Spleen (tissue), 11 donors: Measurements from ENCODE around the gene VAC14. TPM values are rescaled to one million over a fixed set of nuclear protein-coding genes. Genes with fewer than 3 reads are reported as not detected.

Experiments
- DNase-seq: peaks from one replicate; pipeline ENCODE4 v3.0.0-alpha.2; 2020
- H3K27ac ChIP-seq, 8 donors: fragments of 200-600 bp; sonication (generic) in 7 of 8; 1 replicate in 4 of 8; 2 replicates in 4 of 8; pipeline versions ENCODE4 v1.5.0 to v1.8.0; 2016 to 2021; ENCODE audit warnings: inconsistent platforms in 4 of 8, mild to moderate bottlenecking in 4 of 8, moderate library complexity in 1 of 8
- H3K27me3 ChIP-seq, 7 donors: fragments of 200-600 bp; sonication (generic) in 6 of 7; replicated peaks in 1 of 7; 1 replicate in 4 of 7; 2 replicates in 3 of 7; pipeline versions ENCODE4 v1.5.0 to v1.8.0; 2016 to 2021; ENCODE audit warnings: inconsistent platforms in 3 of 7, mild to moderate bottlenecking in 1 of 7
- H3K36me3 ChIP-seq, 6 donors: fragments of 200-600 bp; sonication (generic) in 5 of 6; 1 replicate in 4 of 6; 2 replicates in 2 of 6; pipeline versions ENCODE4 v1.5.0 to v1.8.0; 2016 to 2021; ENCODE audit warnings: inconsistent platforms in 2 of 6
- H3K4me1 ChIP-seq, 6 donors: fragments of 200-600 bp; sonication (generic) in 5 of 6; 1 replicate in 3 of 6; 2 replicates in 3 of 6; pipeline versions ENCODE4 v1.5.0 to v1.8.0; 2016 to 2021; ENCODE audit warnings: inconsistent platforms in 3 of 6
- H3K4me3 ChIP-seq, 8 donors: fragments of 200-600 bp; sonication (generic) in 7 of 8; 1 replicate in 4 of 8; 2 replicates in 4 of 8; pipeline versions ENCODE4 v1.5.0 to v1.8.0; 2016 to 2021; ENCODE audit warnings: inconsistent platforms in 4 of 8, mild to moderate bottlenecking in 4 of 8, moderate library complexity in 2 of 8
- H3K9me3 ChIP-seq, 8 donors: fragments of 200-600 bp; sonication (generic) in 7 of 8; 1 replicate in 4 of 8; 2 replicates in 4 of 8; pipeline versions ENCODE4 v1.5.0 to v1.8.0; 2016 to 2021; ENCODE audit warnings: inconsistent platforms in 4 of 8
- POLR2A ChIP-seq, 3 donors: fragments of 450-650 bp; IDR thresholded peaks; one replicate each; pipeline ENCODE4 v1.5.1; 2017; ENCODE audit warnings: antibody characterized with exemption in 3 of 3, mild to moderate bottlenecking in 1 of 3
- POLR2AphosphoS5 ChIP-seq, 3 donors: sonication (generic); formaldehyde crosslinking; IDR thresholded peaks; one replicate each; pipeline ENCODE4 v1.5.1; 2017; ENCODE audit warnings: antibody characterized with exemption in 3 of 3
- WGBS, 5 donors: extraction: QIAGEN DNeasy Blood & Tissue Kit in 3 of 5; methylation state at CpG; one replicate each; pipeline versions ENCODE4 v1.1.5 to v1.1.7; 2013 to 2018; 5-methylcytosine and 5-hydroxymethylcytosine counted together
- intact Hi-C: fragments of 100-400 bp; cut with DNase I; formaldehyde crosslinking; loops from one replicate; pipeline ENCODE4 v1.15.0; 2023; ENCODE audit warnings: low total_unique reads
- polyA plus RNA-seq, 3 donors: library from polyadenylated mRNA; stranded (reverse); fragments of 200-250 nt; gene quantifications; one replicate each; pipeline ENCODE4 v1.2.1, GENCODE V29; 2013
- total RNA-seq, 7 donors: library from RNA; depleted of rRNA in 3 of 7; stranded (reverse); fragments of >200 nt in 3 of 7; fragmentation: NEBNext Ultra II Directional in 4 of 7; extraction: Animal tissue kit (Norgen Biotek cat#: 25700) in 4 of 7; gene quantifications; one replicate each; pipeline versions ENCODE4 v1.1.0 to v1.2.1, GENCODE V29; 2016 to 2021
- TF ChIP-seq, protein P1 (sequence below), 11 experiments: fragments of 200-600 bp in 7 of 11; fragments of 450-650 bp in 4 of 11; sonication (generic) in 4 of 11; IDR thresholded peaks in 8 of 11; conservative IDR thresholded peaks in 3 of 11; 1 replicate in 7 of 11; 2 replicates in 4 of 11; pipeline versions ENCODE4 v1.4.0 to v1.8.0; 2016 to 2021; ENCODE audit warnings: antibody characterized with exemption in 11 of 11, inconsistent platforms in 4 of 11, mild to moderate bottlenecking in 1 of 11
- donor health status: healthy with polysubstance abuse.
- donor health status: DM: no; HTN: no; CAD: no; lungs with moderate emphysema.
- donor health status: DM: no; HTN: no; CAD: no.
- donor health status: Bipolar disorder and iron deficiency.
- donor health status: healthy.
- donor health status: DM: no; HTN: no; CAD: no.
- donor health status: DM: yes; HTN: yes; CAD: no.

The VAC14 gene
- total and polyA plus RNA-seq, 10 donors, result 29.1 to 70.0 (median 48.1) TPM

DNA sequence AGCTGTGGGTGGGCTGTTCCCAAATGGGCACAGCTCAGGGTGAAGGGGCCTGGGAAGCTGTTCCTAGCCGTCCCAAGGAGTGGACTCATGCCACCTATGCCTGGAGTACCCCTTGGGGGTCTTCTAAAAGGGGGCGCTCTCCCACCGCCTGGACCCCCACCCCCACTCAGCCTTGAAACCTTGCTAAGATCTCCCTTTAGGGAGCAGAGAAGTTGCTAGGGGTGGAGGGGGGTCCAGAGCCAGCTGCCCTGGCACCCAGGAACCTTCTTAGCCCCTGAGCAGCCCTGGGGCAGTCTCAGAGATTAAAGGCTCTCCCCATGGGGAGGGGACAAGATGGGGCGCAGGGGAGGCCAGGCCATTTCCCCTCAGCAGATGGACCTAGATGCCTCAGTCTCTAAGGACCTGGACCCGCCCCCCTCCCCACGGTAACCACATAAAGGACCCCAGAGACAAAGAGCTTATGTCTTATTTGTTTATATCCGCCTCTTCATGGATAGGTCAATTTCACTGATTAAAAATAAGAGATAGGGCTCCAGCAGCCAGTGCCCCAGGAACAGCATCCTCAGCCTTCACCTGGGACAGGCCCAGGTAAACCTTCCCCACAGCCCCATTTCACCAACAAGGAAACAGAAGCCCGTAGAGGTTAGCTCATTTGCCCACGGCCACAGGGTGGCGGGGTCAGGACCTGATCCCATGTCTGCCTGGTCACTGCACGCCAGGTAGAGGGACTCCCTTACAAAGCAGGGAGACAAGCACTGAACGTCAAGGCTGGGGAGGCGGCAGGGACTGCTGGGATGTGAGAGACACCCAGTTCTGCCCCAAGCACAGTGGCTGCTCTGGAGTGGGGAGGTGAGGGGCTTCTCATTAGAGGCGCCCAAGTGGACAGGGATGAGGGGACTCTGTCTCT is 118.5 kb downstream of the VAC14 start:
- Histone ChIP-seq H3K9me3 (no peaks in the 10 kb centered on the region), H3K27me3 (peaks cover 0 to 43% (median 14%) of the 10 kb centered on the region in 7 donors), H3K4me1 (peaks cover 18 to 95% (median 68%) of the 10 kb centered on the region in 6 donors), H3K4me3 (peak overlapping the region in 5 of 8 donors; percentile 53 to 76 (median 58)), H3K36me3 (peaks cover 0 to 45% (median 15%) of the 10 kb centered on the region in 6 donors), H3K27ac (peak overlapping the region; percentile 60 to 88 (median 84))
- TF ChIP-seq POLR2A (IDR thresholded peaks at IDR 0.05) (no peak), POLR2AphosphoS5 (IDR thresholded peaks at IDR 0.05) (no peak)
- TF ChIP-seq, protein P1, sequence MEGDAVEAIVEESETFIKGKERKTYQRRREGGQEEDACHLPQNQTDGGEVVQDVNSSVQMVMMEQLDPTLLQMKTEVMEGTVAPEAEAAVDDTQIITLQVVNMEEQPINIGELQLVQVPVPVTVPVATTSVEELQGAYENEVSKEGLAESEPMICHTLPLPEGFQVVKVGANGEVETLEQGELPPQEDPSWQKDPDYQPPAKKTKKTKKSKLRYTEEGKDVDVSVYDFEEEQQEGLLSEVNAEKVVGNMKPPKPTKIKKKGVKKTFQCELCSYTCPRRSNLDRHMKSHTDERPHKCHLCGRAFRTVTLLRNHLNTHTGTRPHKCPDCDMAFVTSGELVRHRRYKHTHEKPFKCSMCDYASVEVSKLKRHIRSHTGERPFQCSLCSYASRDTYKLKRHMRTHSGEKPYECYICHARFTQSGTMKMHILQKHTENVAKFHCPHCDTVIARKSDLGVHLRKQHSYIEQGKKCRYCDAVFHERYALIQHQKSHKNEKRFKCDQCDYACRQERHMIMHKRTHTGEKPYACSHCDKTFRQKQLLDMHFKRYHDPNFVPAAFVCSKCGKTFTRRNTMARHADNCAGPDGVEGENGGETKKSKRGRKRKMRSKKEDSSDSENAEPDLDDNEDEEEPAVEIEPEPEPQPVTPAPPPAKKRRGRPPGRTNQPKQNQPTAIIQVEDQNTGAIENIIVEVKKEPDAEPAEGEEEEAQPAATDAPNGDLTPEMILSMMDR (IDR thresholded peaks at IDR 0.05 in 8 of 11, conservative IDR thresholded peaks at IDR 0.05 in 3 of 11), result no peak
- DNase-seq, result peak; percentile 67
- intact Hi-C loops, result loop anchor here (5.0 kb wide), 1 partner anchor 90 kb away; no protein-coding TSS in a partner anchor
- 66 to 81% (median 73%) methylated on average over 12 to 14 of the region's 14 CpGs for WGBS, 5 donors

DNA sequence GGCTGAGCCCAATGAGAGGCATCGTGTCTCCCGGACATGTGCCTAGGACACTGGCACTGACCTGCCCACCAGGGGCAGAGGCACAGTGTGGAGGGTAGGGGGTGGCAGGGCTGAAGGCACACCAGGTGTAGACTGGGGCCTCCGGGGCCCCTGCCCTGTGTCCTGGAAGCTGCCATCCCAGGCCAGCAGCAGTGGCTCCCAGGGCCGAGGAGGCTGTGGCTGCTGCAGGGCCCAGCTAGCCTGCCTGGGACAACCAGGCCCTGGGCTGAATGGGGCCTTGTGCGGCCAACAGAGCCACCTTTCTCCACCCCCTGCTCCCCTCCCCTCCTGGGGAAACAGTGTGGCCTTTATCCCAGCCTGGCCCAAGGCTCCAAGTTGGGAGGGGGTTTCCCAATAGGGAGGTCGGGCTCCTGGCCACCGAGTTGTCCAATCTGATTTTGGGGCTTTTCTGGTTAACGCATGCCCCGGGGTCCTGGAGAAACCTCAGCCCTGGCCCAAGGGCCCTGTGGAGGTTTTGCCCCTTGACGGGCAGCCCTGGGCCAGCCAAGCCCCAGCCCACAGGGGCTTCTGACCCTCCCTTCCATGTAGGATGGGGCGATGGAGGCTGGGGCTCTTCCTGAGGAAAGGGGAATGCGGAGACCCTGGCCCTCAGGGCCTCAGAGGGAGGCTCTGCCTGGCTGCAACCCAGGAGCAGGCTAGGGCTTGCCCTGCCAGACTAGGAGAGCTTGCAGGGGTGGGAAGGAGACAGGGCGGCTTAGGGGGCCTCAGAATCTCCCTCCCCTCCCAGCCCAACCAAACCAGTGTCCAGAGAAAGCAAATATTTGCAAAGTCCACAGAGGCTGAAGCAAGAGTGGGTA is 119.3 kb downstream of the VAC14 start:
- intact Hi-C loops, result loop anchor here (5.0 kb wide), 1 partner anchor 91 kb away; no protein-coding TSS in a partner anchor
- peak overlapping the region; percentile 60 to 88 (median 84) for H3K27ac ChIP-seq
- H3K9me3 ChIP-seq, result no peaks in the 10 kb centered on the region
- peak overlapping the region in 2 of 8 donors; percentile 71 to 76 for H3K4me3 ChIP-seq
- peaks cover 0 to 54% (median 19%) of the 10 kb centered on the region in 6 donors for H3K36me3 ChIP-seq
- TF ChIP-seq, protein P1 (IDR thresholded peaks at IDR 0.05 in 8 of 11, conservative IDR thresholded peaks at IDR 0.05 in 3 of 11), result no peak
- peak in 1 of 3 donors; percentile 63 for TF ChIP-seq POLR2AphosphoS5 (IDR thresholded peaks at IDR 0.05)
- WGBS, 5 donors, result 46 to 72% (median 65%) methylated on average over 7 to 13 of the region's 13 CpGs
- peaks cover 18 to 86% (median 60%) of the 10 kb centered on the region in 6 donors for H3K4me1 ChIP-seq
- H3K27me3 ChIP-seq, result peaks cover 0 to 42% (median 14%) of the 10 kb centered on the region in 7 donors
- DNase-seq, result peak; percentile 77

DNA sequence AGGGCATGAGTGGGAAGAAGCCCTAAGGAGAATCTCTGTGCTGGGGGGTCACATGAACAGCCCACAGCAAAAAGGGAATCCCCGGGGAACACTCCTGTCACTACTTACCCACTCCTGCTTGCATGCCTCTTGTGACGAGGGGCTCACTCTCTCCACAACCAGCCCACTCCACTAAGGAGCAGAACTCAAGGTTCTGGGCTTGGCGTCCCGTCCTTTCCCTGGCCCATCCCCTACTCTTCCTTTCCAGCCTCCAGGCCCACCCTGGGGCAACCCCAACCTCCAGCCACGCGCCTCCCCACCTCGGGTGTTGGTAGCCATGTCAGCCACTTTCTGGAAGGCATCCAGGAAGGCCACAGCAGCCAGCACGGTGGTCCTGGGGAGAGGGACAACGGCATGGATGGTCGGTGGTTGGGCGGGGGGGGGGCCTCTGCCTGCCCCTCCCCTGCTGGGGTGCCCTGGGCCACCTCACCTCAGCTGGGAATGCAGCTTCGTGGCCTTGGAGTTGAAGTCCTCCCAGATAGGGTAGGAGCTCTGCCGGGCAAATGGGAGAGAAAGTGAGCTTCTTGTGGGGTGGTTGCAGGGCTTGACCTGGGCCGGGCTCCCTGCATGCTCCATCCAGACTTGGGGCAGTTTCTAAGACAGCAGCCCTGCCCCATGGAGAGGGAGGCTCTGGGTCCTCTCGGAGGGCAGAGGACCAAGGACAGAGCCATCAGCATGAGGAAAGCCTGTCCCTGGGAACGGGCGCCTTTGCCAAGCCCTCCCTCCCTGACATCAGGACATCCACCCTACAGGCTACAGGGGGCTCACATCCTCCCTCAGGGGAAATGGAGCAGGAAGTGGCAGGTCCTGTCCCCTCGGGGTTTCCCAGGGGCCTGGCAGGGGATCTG is 120.2 kb downstream of the VAC14 start:
- H3K27ac ChIP-seq, result peak overlapping the region; percentile 60 to 88 (median 84)
- 54 to 69% (median 64%) methylated on average over 16 to 18 of the region's 18 CpGs for WGBS, 5 donors
- peak overlapping the region in 3 of 8 donors; percentile 0 to 76 (median 4) for H3K4me3 ChIP-seq
- DNase-seq, result no peak
- intact Hi-C loops, result loop anchor here (5.0 kb wide), 1 partner anchor 92 kb away; no protein-coding TSS in a partner anchor
- H3K4me1 ChIP-seq, result peaks cover 18 to 80% (median 53%) of the 10 kb centered on the region in 6 donors
- peak in 2 of 3 donors; percentile 53 to 77 for TF ChIP-seq POLR2AphosphoS5 (IDR thresholded peaks at IDR 0.05)
- no peak for TF ChIP-seq POLR2A (IDR thresholded peaks at IDR 0.05)
- TF ChIP-seq, protein P1 (IDR thresholded peaks at IDR 0.05 in 8 of 11, conservative IDR thresholded peaks at IDR 0.05 in 3 of 11), result peak in 1 of 11 experiments; percentile 10
- H3K36me3 ChIP-seq, result peaks cover 0 to 63% (median 26%) of the 10 kb centered on the region in 6 donors
- H3K9me3 ChIP-seq, result no peaks in the 10 kb centered on the region
- peaks cover 0 to 34% (median 10%) of the 10 kb centered on the region in 7 donors for H3K27me3 ChIP-seq
